ENCODE measurements around the gene SLC5A11.
"Not testable (repeated sequence)": the region's sequence is repeated elsewhere in the genome, so short reads cannot be mapped to it uniquely, and the experiment has no call there.

Gene SLC5A11

GRCh38 chr16:24863582-24864437, 18.0 kb downstream of the SLC5A11 start:
- DNase-seq: no peak

GRCh38 chr16:24869033-24869432, 23.3 kb downstream of the SLC5A11 start:
- no peak for DNase-seq

GRCh38 chr16:24871891-24872290, 26.1 kb downstream of the SLC5A11 start:
- no peak for DNase-seq

GRCh38 chr16:24873028-24873427, 27.3 kb downstream of the SLC5A11 start:
- DNase-seq: no peak

- no peak for DNase-seq
These were observed 29.7 kb downstream of the SLC5A11 start for GRCh38 chr16:24875466-24875865.

GRCh38 chr16:24876231-24876630, 30.5 kb downstream of the SLC5A11 start:
- DNase-seq: no peak

- DNase-seq: no peak
These were observed 33.9 kb downstream of the SLC5A11 start for GRCh38 chr16:24879684-24880083.

- no peak for DNase-seq
These were observed 38.0 kb downstream of the SLC5A11 start for GRCh38 chr16:24883714-24884151.

GRCh38 chr16:24887472-24887871, 41.7 kb downstream of the SLC5A11 start:
- DNase-seq: no peak

GRCh38 chr16:24890746-24891145, 45.0 kb downstream of the SLC5A11 start:
- no peak for DNase-seq

GRCh38 chr16:24896439-24896838, 50.7 kb downstream of the SLC5A11 start:
- no peak for DNase-seq

- not testable (repeated sequence) for DNase-seq
These were observed 51.8 kb downstream of the SLC5A11 start for GRCh38 chr16:24897522-24897921.

GRCh38 chr16:24900230-24900629, 54.5 kb downstream of the SLC5A11 start:
- DNase-seq: no peak

GRCh38 chr16:24906199-24906808, 60.5 kb downstream of the SLC5A11 start:
- DNase-seq: no peak

- DNase-seq: no peak
These were observed 61.1 kb downstream of the SLC5A11 start for GRCh38 chr16:24906901-24907300.

GRCh38 chr16:24908716-24909115, 63.0 kb downstream of the SLC5A11 start:
- DNase-seq: no peak

- no peak for DNase-seq
These were observed 64.1 kb downstream of the SLC5A11 start for GRCh38 chr16:24909856-24910255.

GRCh38 chr16:24915019-24915418, 69.3 kb downstream of the SLC5A11 start:
- no peak for DNase-seq

- no peak for DNase-seq
These were observed 69.8 kb downstream of the SLC5A11 start for GRCh38 chr16:24915576-24915975.

- no peak for DNase-seq
These were observed 71.5 kb downstream of the SLC5A11 start for GRCh38 chr16:24917236-24917635.

GRCh38 chr16:24917891-24918290, 72.1 kb downstream of the SLC5A11 start:
- no peak for DNase-seq

- DNase-seq: no peak
These were observed 72.9 kb downstream of the SLC5A11 start for GRCh38 chr16:24918641-24919040.

- DNase-seq: no peak
These were observed 73.8 kb downstream of the SLC5A11 start for GRCh38 chr16:24919536-24919935.

GRCh38 chr16:24920568-24920967, 74.8 kb downstream of the SLC5A11 start:
- no peak for DNase-seq

Measured in CD4-positive, alpha-beta T cell treated with Interleukin-4 for 1 hour (primary cell).